ENCODE measurements around the gene TNF.

The TNF gene

GRCh38 chr6:31531162-31531561 lies 44.2 kb upstream of the TNF start:
- ChIA-PET POLR2A (ENCODE audit: low non-redundant PET) (interaction anchor here (0.5 kb wide), 1 partner anchor 141 kb away, joined by 3 read pairs; no protein-coding TSS in a partner anchor), CTCF (interaction anchor here (0.6 kb wide), 1 partner anchor 9 kb away, joined by 5 read pairs; no protein-coding TSS in a partner anchor)
- H3K27ac ChIP-seq: no peak overlapping the region
- no peak for DNase-seq (ENCODE audit: low spot score)
- no peak for TF ChIP-seq CTCF (conservative IDR thresholded peaks at IDR 0.05; ENCODE audit: low read depth)

GRCh38 chr6:31531771-31532643 lies 43.4 kb upstream of the TNF start:
- POLR2A ChIA-PET (ENCODE audit: low non-redundant PET): no interaction called here
- no peak overlapping the region for H3K27ac ChIP-seq
- DNase-seq (ENCODE audit: low spot score): no peak
- no peak for TF ChIP-seq CTCF (conservative IDR thresholded peaks at IDR 0.05; ENCODE audit: low read depth)
- CTCF ChIA-PET: interaction anchor here (0.5 to 0.6 kb wide), 3 partner anchors 10 to 68 kb away, joined by 3 to 5 read pairs (median 3); partner anchors contain the start of gene DDX39B

- TF ChIP-seq CTCF (conservative IDR thresholded peaks at IDR 0.05; ENCODE audit: low read depth): no peak
- DNase-seq (ENCODE audit: low spot score): no peak
- ChIA-PET POLR2A (ENCODE audit: low non-redundant PET) (no interaction called here), CTCF (interaction anchor here (0.5 to 0.6 kb wide), 2 partner anchors 9 to 69 kb away, joined by 3 read pairs; partner anchors contain the start of gene DDX39B)
- H3K27ac ChIP-seq: no peak overlapping the region
Measured at GRCh38 chr6:31532644-31533454, 42.5 kb upstream of the TNF start.

- no peak for DNase-seq (ENCODE audit: low spot score)
- no peak overlapping the region for H3K27ac ChIP-seq
- CTCF ChIA-PET: no interaction called here
- POLR2A ChIA-PET (ENCODE audit: low non-redundant PET): no interaction called here
- TF ChIP-seq CTCF (conservative IDR thresholded peaks at IDR 0.05; ENCODE audit: low read depth): no peak
Measured at GRCh38 chr6:31533455-31533841, 41.9 kb upstream of the TNF start.

GRCh38 chr6:31534011-31534410 lies 41.4 kb upstream of the TNF start:
- TF ChIP-seq CTCF (conservative IDR thresholded peaks at IDR 0.05; ENCODE audit: low read depth): no peak
- H3K27ac ChIP-seq: peak overlapping the region; percentile 32
- CTCF ChIA-PET: no interaction called here
- DNase-seq (ENCODE audit: low spot score): no peak
- POLR2A ChIA-PET (ENCODE audit: low non-redundant PET): no interaction called here

GRCh38 chr6:31534521-31535040 lies 40.8 kb upstream of the TNF start:
- CTCF ChIA-PET: no interaction called here
- POLR2A ChIA-PET (ENCODE audit: low non-redundant PET): no interaction called here
- peak overlapping the region; percentile 32; the same call in 1 of the 2 replicates for H3K27ac ChIP-seq
- no peak for TF ChIP-seq CTCF (conservative IDR thresholded peaks at IDR 0.05; ENCODE audit: low read depth)
- no peak for DNase-seq (ENCODE audit: low spot score)
